ENCODE data around the gene MMAB. TPM values are rescaled to one million over a fixed set of nuclear protein-coding genes. Genes with fewer than 3 reads are reported as not detected.

The MMAB gene
- total RNA-seq, 4 donors from 2014 or later: 20.0 to 25.3 (median 21.0) TPM

DNA sequence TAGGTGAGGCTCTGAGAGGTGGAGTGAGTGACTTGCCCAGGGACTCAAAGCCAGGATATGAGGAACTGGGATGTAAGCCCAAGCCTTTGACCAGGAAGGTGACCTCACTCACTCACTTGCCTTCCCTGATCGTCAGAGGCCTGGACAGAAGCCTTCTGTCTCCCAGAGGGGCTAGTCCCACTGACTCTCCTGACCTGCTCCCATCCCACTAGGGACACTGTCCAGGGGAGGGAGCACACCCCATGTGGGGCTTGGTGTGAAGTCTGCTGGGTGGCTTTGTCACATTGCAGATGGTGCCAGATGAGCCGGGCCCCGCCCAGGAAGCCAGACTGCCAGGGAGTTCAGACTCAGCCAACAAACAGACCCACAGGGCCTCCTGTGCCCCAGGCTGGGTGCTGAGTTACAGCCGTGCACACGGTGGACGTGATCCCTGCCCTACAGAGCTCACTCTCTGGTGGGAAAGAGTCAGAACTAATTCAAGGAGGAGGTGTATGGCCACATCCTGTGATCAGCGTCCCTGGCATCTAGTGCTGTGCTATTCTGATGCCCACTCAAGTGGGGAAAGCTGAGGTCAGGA, 28.3 kb downstream of the MMAB start:
- no peaks in the 10 kb centered on the region for H3K9me3 ChIP-seq
- TF ChIP-seq, protein P1, sequence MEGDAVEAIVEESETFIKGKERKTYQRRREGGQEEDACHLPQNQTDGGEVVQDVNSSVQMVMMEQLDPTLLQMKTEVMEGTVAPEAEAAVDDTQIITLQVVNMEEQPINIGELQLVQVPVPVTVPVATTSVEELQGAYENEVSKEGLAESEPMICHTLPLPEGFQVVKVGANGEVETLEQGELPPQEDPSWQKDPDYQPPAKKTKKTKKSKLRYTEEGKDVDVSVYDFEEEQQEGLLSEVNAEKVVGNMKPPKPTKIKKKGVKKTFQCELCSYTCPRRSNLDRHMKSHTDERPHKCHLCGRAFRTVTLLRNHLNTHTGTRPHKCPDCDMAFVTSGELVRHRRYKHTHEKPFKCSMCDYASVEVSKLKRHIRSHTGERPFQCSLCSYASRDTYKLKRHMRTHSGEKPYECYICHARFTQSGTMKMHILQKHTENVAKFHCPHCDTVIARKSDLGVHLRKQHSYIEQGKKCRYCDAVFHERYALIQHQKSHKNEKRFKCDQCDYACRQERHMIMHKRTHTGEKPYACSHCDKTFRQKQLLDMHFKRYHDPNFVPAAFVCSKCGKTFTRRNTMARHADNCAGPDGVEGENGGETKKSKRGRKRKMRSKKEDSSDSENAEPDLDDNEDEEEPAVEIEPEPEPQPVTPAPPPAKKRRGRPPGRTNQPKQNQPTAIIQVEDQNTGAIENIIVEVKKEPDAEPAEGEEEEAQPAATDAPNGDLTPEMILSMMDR (IDR thresholded peaks at IDR 0.05): no peak
- TF ChIP-seq POLR2A (IDR thresholded peaks at IDR 0.05; ENCODE audit: low read depth) (no peak), EP300 (IDR thresholded peaks at IDR 0.05) (no peak), POLR2AphosphoS5 (IDR thresholded peaks at IDR 0.05) (no peak)
- no peak for DNase-seq (ENCODE audit: extremely low spot score)
- no peak overlapping the region for H3K27ac ChIP-seq (replicated peaks in 1 of 4)
- peaks cover 0 to 5% (median 0%) of the 10 kb centered on the region in 4 donors for H3K36me3 ChIP-seq
- intact Hi-C loops (cut with DNase I): no loop called here
- H3K4me1 ChIP-seq: peaks cover 0 to 8% (median 0%) of the 10 kb centered on the region in 4 donors
- 50% methylated on average over 2 of the region's 7 CpGs for WGBS
- peaks cover 0 to 39% (median 16%) of the 10 kb centered on the region in 4 donors for H3K27me3 ChIP-seq
- no peak overlapping the region for H3K4me3 ChIP-seq

- H3K27ac ChIP-seq (replicated peaks in 1 of 4): no peak overlapping the region
- TF ChIP-seq, protein P1 (IDR thresholded peaks at IDR 0.05): no peak
- TF ChIP-seq EP300 (IDR thresholded peaks at IDR 0.05): no peak
- TF ChIP-seq POLR2A (IDR thresholded peaks at IDR 0.05; ENCODE audit: low read depth): no peak
- no peak for TF ChIP-seq POLR2AphosphoS5 (IDR thresholded peaks at IDR 0.05)
- H3K27me3 ChIP-seq: peaks cover 0 to 17% (median 4%) of the 10 kb centered on the region in 4 donors
- peaks cover 0 to 22% (median 0%) of the 10 kb centered on the region in 4 donors for H3K36me3 ChIP-seq
- no peak overlapping the region for H3K4me3 ChIP-seq
- no peaks in the 10 kb centered on the region for H3K9me3 ChIP-seq
- peaks cover 0 to 8% (median 0%) of the 10 kb centered on the region in 4 donors for H3K4me1 ChIP-seq
- intact Hi-C loops (cut with DNase I): no loop called here
- no peak for DNase-seq (ENCODE audit: extremely low spot score)
- WGBS: 82% methylated on average over 6 of the region's 6 CpGs
Measured at GRCh38 chr12:109542876-109543275, 30.4 kb downstream of the MMAB start.

DNA sequence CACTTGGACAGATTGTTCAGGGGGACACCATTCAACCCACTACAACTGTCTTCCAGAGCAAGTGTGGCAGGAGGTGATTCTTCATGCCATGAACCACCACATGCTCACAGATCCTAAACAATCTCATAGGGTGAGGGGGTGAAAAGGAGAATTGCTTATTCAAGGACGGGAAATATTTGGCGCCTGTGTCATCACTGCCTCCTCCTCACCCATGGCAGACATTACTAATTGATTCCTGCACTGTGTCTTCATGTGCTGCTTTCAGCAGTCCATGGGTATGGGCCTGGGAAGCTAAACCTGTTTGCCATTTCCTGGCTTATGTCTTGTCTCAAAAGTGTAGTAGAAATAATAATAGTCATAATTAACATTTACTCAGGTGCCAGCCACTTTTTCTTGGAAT, 31.3 kb downstream of the MMAB start:
- no peak for TF ChIP-seq POLR2A (IDR thresholded peaks at IDR 0.05; ENCODE audit: low read depth)
- no peak for TF ChIP-seq POLR2AphosphoS5 (IDR thresholded peaks at IDR 0.05)
- TF ChIP-seq EP300 (IDR thresholded peaks at IDR 0.05): no peak
- TF ChIP-seq, protein P1 (IDR thresholded peaks at IDR 0.05): no peak
- Histone ChIP-seq H3K36me3 (peaks cover 0 to 31% (median 3%) of the 10 kb centered on the region in 4 donors), H3K27ac (replicated peaks in 1 of 4) (no peak overlapping the region), H3K9me3 (no peaks in the 10 kb centered on the region), H3K4me1 (peaks cover 0 to 8% (median 0%) of the 10 kb centered on the region in 4 donors), H3K4me3 (no peak overlapping the region), H3K27me3 (peaks cover 0 to 8% (median 0%) of the 10 kb centered on the region in 4 donors)
- intact Hi-C loops (cut with DNase I): no loop called here
- WGBS: 71% methylated on average over 2 of the region's 2 CpGs
- DNase-seq (ENCODE audit: extremely low spot score): no peak

DNA sequence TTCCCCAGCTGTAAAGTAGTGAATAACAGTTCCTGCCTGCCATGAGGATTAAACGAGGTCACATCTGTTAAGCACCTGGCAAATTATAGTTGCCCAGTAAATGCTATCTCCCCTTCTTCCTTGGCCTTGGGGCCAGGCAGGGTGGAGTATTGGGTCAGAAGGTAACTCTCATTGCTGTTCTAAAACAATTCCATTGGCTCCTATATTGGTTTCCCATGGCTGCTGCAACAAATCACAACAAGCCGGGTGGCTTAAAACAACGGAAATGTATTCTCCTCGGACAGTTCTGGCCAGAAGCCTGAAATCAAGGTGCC, 31.9 kb downstream of the MMAB start:
- peaks cover 0 to 2% (median 0%) of the 10 kb centered on the region in 4 donors for H3K27me3 ChIP-seq
- H3K4me3 ChIP-seq: no peak overlapping the region
- DNase-seq (ENCODE audit: extremely low spot score): no peak
- intact Hi-C loops (cut with DNase I): no loop called here
- H3K4me1 ChIP-seq: peaks cover 0 to 8% (median 0%) of the 10 kb centered on the region in 4 donors
- 54% methylated on average over 1 of the region's 4 CpGs for WGBS
- H3K36me3 ChIP-seq: peaks cover 3 to 38% (median 5%) of the 10 kb centered on the region in 4 donors
- H3K27ac ChIP-seq (replicated peaks in 1 of 4): no peak overlapping the region
- TF ChIP-seq POLR2A (IDR thresholded peaks at IDR 0.05; ENCODE audit: low read depth) (no peak), EP300 (IDR thresholded peaks at IDR 0.05) (no peak), POLR2AphosphoS5 (IDR thresholded peaks at IDR 0.05) (no peak)
- TF ChIP-seq, protein P1 (IDR thresholded peaks at IDR 0.05): no peak
- H3K9me3 ChIP-seq: no peaks in the 10 kb centered on the region

All from esophagus muscularis mucosa (tissue), 4 donors.